HG03103 (cell line): ENCODE measurements around the gene CNNM3.

Experiments
- ATAC-seq: cut with Tn5 transposase; IDR thresholded peaks from one replicate; pipeline ENCODE4 v1.9.1; 2021; ENCODE audit warnings: low read depth; ENCODE audit not compliant: unreplicated experiment

Gene CNNM3

DNA sequence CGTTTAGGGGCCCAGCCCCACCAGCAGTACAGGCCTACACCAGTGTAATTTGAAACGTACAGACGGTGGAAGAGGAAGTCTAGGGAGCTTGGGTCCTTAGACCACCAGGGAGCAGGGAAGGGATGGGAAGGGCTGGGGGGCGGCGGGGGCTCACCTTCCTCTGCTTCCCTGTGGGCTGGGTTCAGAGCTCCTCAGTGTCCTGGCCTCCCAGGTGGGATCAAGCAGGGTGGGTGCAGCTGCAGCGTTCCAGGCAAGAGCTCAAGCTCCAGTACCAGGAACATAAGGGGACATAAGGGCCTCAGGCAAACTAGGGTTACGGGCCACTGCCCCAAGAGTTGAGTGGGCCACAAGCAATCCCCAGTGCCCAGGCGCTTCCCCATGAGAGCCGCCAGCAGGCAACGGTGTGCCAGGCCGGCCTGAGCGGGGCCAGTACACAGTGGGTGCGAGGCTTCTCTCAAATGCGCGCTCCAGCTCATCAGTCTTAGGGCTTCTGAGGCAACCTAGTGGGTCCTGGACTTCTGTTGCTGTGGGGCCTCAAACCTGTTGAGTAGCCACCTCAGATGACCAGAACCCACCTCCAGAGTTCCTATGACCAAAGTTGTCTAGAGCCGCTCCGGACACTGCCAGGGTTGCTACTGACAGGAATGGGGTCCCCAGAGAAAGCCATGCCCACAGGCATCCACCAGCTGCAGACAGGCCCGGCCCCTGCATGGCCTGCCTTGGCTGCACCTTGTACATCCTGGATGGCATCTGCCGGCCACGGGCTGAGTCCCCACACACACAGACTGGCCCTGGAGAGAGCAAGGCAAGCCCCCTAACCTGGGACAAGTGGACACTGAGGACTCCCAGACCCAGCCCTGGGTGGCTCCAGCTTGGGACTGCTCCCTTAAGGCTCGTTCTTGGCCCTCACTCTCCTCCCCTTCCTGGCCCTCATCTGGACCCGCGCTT, 22.6 kb downstream of the CNNM3 start:
- no peak for ATAC-seq

- no peak for ATAC-seq
Measured at GRCh38 chr2:96839293-96839874, 23.3 kb downstream of the CNNM3 start.

DNA sequence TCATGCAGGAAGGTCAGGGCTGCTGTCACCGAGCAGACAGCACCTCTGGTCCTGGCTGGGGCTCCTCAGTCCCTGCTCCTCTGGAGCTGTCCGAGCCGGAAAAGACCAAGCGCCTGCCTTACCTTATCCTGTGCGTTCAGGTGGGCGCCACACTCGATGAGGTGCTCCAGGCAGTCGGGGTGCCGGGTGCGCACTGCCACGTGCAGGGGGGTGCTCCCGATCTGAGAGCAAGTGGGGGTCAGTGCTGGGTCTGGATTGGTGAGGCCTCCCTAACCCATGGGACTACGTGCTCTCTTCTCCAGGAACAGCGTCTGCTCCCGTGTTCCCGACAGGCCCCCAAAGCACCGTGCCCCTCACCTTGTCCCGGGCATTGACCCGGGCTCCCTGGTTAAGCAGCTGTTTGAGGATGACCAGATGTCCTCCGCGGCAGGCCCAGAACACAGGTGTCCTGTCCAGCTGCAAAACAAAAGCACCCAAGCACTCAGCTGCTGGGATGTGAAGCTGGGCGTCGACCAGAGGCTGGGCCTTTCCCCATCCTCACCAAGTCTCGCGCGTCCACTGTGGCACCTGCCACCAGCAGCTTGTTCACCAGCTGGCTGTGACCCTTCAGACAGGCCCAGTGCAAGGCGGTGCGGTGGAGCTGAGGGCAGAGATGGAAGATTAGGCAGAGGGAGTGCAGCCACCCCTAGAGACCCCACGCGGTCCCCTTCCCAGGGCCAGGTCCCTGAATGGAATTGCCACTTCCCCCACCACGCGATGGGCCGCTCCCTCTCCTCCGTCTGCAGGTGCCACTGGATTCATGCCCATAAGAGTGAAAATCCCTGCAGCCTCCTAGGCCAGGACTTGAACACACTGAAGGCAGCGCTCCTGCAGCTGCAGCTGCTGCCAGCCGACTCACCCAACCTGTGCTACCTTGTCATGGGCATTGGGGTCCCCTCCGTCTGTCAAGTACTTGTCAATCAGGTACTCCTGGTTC, 24.1 kb downstream of the CNNM3 start:
- no peak for ATAC-seq

GRCh38 chr2:96841701-96842495, 25.8 kb downstream of the CNNM3 start:
- ATAC-seq, result no peak

- no peak for ATAC-seq
Measured at GRCh38 chr2:96842600-96842999, 26.5 kb downstream of the CNNM3 start.

DNA sequence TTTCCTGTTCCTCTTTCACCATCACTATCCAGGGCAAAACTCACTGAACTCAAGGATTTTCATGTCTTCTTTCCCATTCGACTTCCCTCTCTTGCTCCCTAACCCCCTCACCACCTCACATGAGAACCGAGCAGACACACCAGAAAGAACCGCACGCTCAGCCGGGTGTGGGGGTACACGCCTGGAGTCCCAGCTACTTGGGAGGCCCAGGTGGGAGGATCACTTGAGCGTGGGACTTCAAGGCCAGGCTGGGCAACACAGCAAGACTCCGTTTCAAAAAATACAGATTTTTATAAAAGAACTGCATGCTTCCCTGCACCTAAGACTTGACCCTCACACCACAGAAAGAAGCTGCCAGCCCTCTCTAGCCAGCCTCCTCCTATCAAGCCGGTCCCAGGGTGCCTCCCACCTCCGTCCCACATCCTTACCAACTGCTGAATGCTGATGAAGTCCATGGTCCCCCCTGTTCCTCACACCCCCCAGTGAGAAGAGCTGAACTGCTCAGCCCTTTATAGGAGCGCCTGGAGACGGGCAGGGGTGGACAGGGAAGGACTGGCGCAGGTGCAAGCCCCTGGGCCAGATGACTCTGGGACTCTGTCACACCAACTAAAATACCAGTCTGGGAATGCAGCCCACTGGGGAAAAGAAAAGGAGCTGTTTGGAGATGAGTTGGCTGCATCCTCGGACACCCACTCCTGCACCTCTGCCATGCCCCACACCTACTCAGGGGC, 27.6 kb downstream of the CNNM3 start, which contains the start of gene ANKRD23:
ANKRD23 (minus strand) TSS at position 484 of the 731 bp plus-strand sequence; CDS start at position 455, 29 bp downstream.
- no peak for ATAC-seq

DNA sequence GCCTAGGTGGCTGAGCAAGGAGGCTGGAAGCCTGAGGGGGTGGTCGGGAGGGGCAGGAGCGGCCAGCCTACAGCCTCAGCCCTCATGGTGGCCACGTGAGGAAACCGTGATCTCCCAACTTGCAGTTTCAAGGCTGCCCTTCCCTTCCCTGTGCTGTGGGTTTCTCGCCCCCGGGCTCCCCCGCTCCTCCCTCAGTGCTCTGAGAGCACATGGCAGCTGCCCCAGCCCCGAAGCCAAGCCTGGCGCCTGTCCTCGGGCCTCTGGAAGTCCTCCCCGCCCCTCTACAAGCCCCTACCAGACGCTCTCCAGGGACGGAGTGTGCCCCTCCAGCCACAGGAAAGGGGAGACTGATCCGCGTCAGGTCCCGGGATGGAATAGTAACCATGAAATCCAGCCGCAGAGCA, 28.3 kb downstream of the CNNM3 start:
- ATAC-seq, result no peak

GRCh38 chr2:96846825-96847224, 30.8 kb downstream of the CNNM3 start:
- no peak for ATAC-seq

DNA sequence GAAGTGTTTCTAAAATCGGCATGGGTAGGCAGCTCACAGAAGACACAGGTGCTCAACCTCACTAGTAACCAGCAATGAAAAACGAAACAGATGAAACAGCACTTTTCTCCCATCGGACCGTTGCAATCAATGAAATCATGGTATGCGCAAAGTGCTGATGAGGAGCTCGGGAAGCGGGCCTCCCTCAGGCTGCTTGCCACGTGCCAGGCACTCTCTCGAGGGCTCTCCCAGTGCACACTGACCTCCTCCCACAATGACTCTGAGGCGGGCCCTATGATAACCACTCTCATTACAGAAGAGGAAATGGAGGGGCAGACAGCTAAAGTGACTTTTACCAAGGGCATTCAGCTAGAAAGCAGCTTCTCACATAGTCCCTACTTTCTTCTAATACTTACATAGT, 31.5 kb downstream of the CNNM3 start:
- no peak for ATAC-seq

GRCh38 chr2:96848264-96848663, 32.2 kb downstream of the CNNM3 start:
- ATAC-seq, result no peak

DNA sequence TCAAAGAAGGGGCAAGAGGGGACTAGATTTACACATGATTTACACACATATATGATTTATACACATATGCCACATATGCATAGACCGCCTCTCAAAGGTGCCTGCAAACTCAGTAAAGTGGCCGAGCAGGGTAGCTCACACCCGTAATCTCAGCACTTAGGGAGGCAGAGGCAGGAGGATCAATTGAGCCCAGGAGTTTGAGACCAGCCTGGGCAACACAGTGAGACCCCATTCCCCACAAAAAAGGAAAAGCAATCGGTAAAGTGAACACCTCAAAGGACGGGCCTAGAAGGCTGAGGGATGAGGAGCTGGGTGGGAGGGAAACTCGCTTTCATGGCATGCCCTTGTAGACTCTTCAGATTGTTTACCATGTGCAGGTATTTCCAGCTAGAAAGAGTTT, 36.6 kb downstream of the CNNM3 start:
- ATAC-seq, result no peak

DNA sequence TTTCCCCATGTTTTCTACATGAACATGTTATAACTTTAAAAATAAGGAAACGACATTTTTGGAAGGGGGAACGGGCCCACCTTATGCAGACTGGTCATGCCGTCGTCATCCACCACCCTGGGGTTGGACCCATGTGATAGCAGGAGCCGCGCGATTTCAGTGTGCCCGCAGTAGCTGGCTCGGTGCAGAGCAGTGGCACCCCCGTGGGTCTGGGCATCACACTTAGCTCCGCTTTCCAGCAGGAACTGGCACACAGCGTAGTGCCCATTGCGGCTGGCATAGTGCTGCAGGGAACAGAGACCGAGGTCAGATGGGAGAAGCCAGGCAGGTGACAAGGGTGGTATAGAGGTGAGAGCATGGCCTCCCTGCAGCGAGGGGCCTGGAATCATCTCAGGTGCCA, 37.3 kb downstream of the CNNM3 start:
- no peak for ATAC-seq

DNA sequence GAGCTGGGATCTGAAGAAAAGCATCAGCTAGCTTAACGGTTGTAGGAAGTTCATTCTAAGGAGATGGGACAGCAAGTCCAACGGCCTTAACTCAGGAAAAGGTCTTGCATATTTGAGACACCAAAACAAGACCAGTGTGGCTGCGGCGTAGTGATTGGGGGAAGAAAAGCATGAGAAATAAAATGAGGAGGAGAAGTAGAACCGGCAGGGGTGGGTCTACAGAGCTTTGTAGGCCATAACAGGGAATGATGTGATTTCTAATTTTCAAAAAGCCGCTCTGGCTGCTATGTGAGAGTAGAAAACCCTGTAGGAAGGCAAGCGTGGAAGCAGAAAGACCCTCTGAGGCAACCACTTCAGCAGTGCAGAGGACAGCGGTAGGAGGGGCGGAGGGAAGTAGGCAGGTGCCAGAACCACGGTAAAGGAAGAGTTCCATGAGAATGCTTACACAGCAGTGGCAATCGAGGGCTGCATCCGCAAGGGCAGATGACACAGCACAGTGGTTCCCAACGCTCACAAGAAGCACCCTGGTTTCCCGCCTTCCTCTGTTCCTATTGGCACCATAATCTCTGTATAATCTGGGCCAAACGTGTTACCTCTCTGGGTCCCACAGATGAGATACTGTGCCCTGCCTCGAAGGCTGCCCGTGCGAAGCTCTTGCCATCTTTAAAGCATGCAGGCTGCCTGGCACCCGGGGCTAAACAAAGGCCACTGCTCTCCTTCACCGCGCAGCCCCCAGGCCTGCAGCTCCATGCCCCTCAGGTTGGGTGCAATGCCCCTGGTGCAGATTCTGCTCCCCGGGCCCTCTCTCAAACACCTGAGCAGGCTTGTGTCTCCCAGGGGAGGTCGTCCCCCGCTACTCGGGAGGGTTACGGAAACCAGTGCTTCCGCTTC, 41.0 kb downstream of the CNNM3 start:
- no peak for ATAC-seq

- peak; percentile 87 for ATAC-seq
Measured at GRCh38 chr2:96857667-96858372, 41.8 kb downstream of the CNNM3 start, which contains the start of gene ANKRD39. ANKRD39 (minus strand) TSS chr2:96858016; CDS start chr2:96857987, 29 bp downstream.

DNA sequence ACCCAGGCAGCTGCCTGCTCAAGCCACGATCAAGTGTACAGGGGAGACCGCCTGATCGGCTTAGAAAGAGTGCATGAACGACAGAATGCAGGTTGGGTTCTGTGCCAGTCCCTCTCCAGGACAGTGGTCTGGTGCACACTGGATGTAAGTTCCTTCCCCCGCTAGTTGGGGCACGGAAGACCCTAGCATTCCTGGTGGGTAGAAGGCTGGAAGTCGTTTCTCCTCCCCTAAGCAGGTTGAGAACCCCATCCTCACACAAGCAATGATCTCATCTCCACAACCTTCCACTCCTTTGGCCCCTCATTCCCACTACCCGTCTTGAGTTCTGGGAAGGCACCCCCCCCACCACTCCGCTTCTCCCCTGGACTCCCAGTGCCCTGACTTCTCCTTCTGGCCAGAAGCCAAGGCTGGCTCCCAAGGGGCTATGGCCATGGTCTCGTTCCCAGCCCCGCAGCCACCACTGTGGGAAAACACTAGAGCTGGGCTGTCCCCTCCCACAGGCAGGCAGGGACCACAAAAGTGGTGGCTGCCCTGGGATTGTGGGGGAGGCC, 43.1 kb downstream of the CNNM3 start:
- ATAC-seq, result no peak

- ATAC-seq, result no peak
Measured at GRCh38 chr2:96859681-96860064, 43.6 kb downstream of the CNNM3 start.
